ENCODE data around the gene SCMH1. TPM values are rescaled to one million over a fixed set of nuclear protein-coding genes. Genes with fewer than 3 reads are reported as not detected.

SCMH1 gene
- total RNA-seq, 1 experiment from 2014 or later: 16.5 TPM

- no peak overlapping the region for H4K8ac ChIP-seq (replicated peaks; ENCODE audit: insufficient read length, low read depth, low read length)
- Mint-ChIP-seq H3K4me1 (peaks cover 4% of the 10 kb centered on the region in 2 experiments; a peak in 1 of 4 replicates), H3K27me3 (ENCODE audit: low read depth) (no peaks in the 10 kb centered on the region)
Observed at GRCh38 chr1:41051022-41051421, 191.1 kb downstream of the SCMH1 start.

More at GRCh38 chr1:41051022-41051421, 191.1 kb downstream of the SCMH1 start:
- no peak overlapping the region for H2AK5ac ChIP-seq (ENCODE audit: insufficient read length, low read length)
- H3K23me2 ChIP-seq (ENCODE audit: insufficient read length, low read depth, low read length, poor library complexity, severe bottlenecking): no peaks in the 10 kb centered on the region
- Mint-ChIP-seq H3K4me3 (no peak overlapping the region), H3K36me3 (ENCODE audit: insufficient read depth in 1 of 3, low read depth in 3 of 3) (peaks cover 9 to 29% (median 25%) of the 10 kb centered on the region in 3 experiments; a peak in 6 of 7 replicates), H3K27ac (no peak overlapping the region), H3K9me3 (no peaks in the 10 kb centered on the region)
- H2BK12ac ChIP-seq (ENCODE audit: insufficient read length, low read depth, low read length): no peak overlapping the region
- no peak overlapping the region for H3K4ac ChIP-seq (ENCODE audit: low read depth, low read length)
- no peaks in the 10 kb centered on the region for H3K27me3 ChIP-seq (ENCODE audit: insufficient read depth, low read length)
- no peak overlapping the region for H2AFZ ChIP-seq (ENCODE audit: low read length)
- DNase-seq: no peak
- H3K9me3 ChIP-seq (ENCODE audit: control insufficient read depth, low read depth, low read length): no peaks in the 10 kb centered on the region
- no peak overlapping the region for H2BK5ac ChIP-seq (ENCODE audit: insufficient read length, low read length)
- no peak overlapping the region for H3K4me2 ChIP-seq (ENCODE audit: insufficient read depth, insufficient read length, low read length)
- no peak overlapping the region for H3T11ph ChIP-seq (ENCODE audit: low read length)
- H3K27ac ChIP-seq (ENCODE audit: insufficient read length, low read depth, low read length): no peak overlapping the region
- H3K14ac ChIP-seq (ENCODE audit: insufficient read depth, low read length): no peak overlapping the region
- H3K79me1 ChIP-seq (ENCODE audit: insufficient read depth, low read depth, low read length, poor library complexity, severe bottlenecking): no peaks in the 10 kb centered on the region
- no peak overlapping the region for H3K18ac ChIP-seq (ENCODE audit: insufficient read length, low read depth, low read length)
- H2BK120ac ChIP-seq (ENCODE audit: low read depth, low read length, poor library complexity, severe bottlenecking): no peak overlapping the region
- no peak overlapping the region for H3K56ac ChIP-seq (ENCODE audit: insufficient read length, low read depth, low read length)
- H4K91ac ChIP-seq (ENCODE audit: insufficient read length, low read depth, low read length): no peak overlapping the region
- no peak overlapping the region for H2BK20ac ChIP-seq (ENCODE audit: low read depth, low read length, poor library complexity, severe bottlenecking)
- no peaks in the 10 kb centered on the region for H3K79me2 ChIP-seq (ENCODE audit: insufficient read depth, low read length)
- no peak overlapping the region for H2BK15ac ChIP-seq (ENCODE audit: low read depth, low read length)
- no peak for TF ChIP-seq CTCF (conservative IDR thresholded peaks at IDR 0.05)
- no peaks in the 10 kb centered on the region for H3K4me1 ChIP-seq (ENCODE audit: insufficient read depth, low read length)
- WGBS (ENCODE audit: extremely low coverage, insufficient read length, low lambda C conversion rate): no CpG with 5 or more reads among the region's 1 CpG
- H3K23ac ChIP-seq (ENCODE audit: insufficient read length, low read depth, low read length): no peak overlapping the region
- no peak overlapping the region for H3K9ac ChIP-seq (ENCODE audit: extremely low read depth, insufficient read length, low read length)
- no peaks in the 10 kb centered on the region for H4K20me1 ChIP-seq (ENCODE audit: control insufficient read depth, insufficient read depth, insufficient read length)
- no peak overlapping the region for H4K5ac ChIP-seq (ENCODE audit: insufficient read length, low read depth, low read length)

All from H9 (cell line).